IPS DF 6.9 (cell line): ENCODE measurements around the gene KRTAP12-4.
"Not testable (repeated sequence)": the region's sequence is repeated elsewhere in the genome, so short reads cannot be mapped to it uniquely, and the experiment has no call there.

Experiments used
- DNase-seq: peaks from one replicate; pipeline ENCODE4 v3.0.0-alpha.2; 2013; ENCODE audit warnings: low read depth, low spot score
- H3K27ac ChIP-seq: one replicate; pipeline ENCODE4 v1.5.1; 2013; ENCODE audit warnings: low read length, control low read depth
- H3K27me3 ChIP-seq: 2 replicates; pipeline ENCODE4 v1.6.1; 2013; ENCODE audit warnings: mild to moderate bottlenecking, low read length; ENCODE audit not compliant: control insufficient read depth, insufficient read depth
- H3K36me3 ChIP-seq: 2 replicates; pipeline ENCODE4 v1.6.1; 2013; ENCODE audit warnings: low read length; ENCODE audit not compliant: control insufficient read depth, insufficient read depth
- H3K4me1 ChIP-seq: 2 replicates; pipeline ENCODE4 v1.6.1; 2013; ENCODE audit warnings: low read length; ENCODE audit not compliant: control insufficient read depth, insufficient read depth
- H3K4me3 ChIP-seq: 2 replicates; pipeline ENCODE4 v1.5.1; 2013; ENCODE audit warnings: mild to moderate bottlenecking, low read length
- H3K9me3 ChIP-seq: 2 replicates; pipeline ENCODE4 v1.6.1; 2013; ENCODE audit warnings: low read length, inconsistent platforms; ENCODE audit not compliant: control insufficient read depth, insufficient read depth
- WGBS: extraction: QIAGEN DNeasy Blood & Tissue Kit; methylation state at CpG from one replicate; pipeline ENCODE4 v1.1.7; 2013; ENCODE audit warnings: mixed read lengths, missing lambda C conversion rate; ENCODE audit not compliant: insufficient read length, insufficient coverage; 5-methylcytosine and 5-hydroxymethylcytosine counted together

KRTAP12-4 gene

DNA sequence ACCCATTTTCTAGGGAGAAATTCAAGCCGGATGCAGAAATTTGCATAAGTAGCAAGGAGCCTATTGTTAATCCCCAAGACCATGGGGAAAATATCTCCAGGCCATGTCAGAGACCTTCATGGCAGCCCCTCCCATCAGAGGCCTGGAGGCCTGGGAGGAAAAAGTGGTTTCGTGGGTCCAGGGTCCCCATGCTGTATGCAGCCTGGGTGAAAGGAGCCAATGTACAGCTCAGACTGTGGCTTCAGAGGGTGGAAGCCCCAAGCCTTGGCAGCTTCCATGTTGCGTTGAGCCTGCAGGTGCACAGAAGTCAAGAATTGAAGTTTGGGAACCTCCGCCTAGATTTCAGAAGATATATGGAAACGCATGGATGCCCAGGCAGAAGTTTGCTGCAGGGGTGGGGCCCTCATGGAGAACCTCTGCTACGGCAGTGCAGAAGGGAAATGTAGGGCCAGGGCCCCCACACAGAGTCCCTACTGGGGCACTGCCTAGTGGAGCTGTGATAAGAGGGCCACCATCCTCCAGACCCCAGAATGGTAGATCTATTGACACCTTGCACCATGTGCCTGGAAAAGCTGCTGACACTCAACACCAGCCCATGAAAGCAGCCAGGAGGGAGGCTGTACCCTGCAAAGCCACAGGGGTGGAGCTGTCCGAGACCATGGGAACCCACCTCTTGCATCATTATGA is 44.2 kb downstream of the KRTAP12-4 start:
- H3K27ac ChIP-seq, DNase-seq, H3K36me3 ChIP-seq, H3K4me1 ChIP-seq, H3K9me3 ChIP-seq, H3K4me3 ChIP-seq, H3K27me3 ChIP-seq: not testable (repeated sequence)
- no CpG with 5 or more reads among the region's 7 CpGs for WGBS

GRCh38 chr21:44609193-44609592 is 45.3 kb downstream of the KRTAP12-4 start:
- H3K27ac ChIP-seq: no peak overlapping the region
- H3K9me3 ChIP-seq: no peaks in the 10 kb centered on the region
- no peak overlapping the region for H3K4me3 ChIP-seq
- H3K36me3 ChIP-seq: no peaks in the 10 kb centered on the region
- DNase-seq: no peak
- no peaks in the 10 kb centered on the region for H3K27me3 ChIP-seq
- H3K4me1 ChIP-seq: no peaks in the 10 kb centered on the region

DNA sequence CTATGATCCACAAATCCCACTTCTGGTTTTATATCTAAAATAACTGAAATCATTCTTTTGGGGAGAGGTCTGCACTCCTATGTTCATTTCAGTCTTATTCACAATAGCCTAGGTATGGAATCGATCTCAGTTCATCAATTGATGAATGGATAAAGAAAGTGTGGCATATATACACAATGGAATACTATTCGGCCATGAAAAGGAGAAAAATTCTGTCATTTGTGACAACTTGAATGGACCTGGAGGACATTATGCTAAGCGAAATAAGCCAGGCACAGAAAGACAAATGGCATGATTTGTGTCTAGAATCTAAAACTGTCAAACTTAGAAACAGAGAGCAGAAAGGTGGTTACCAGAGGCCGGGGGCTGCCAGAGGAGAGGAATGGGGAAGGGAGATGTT is 48.0 kb downstream of the KRTAP12-4 start:
- no peak overlapping the region for H3K4me3 ChIP-seq
- H3K27me3 ChIP-seq: no peaks in the 10 kb centered on the region
- no peaks in the 10 kb centered on the region for H3K9me3 ChIP-seq
- H3K27ac ChIP-seq: no peak overlapping the region
- H3K36me3 ChIP-seq: no peaks in the 10 kb centered on the region
- DNase-seq: no peak
- no CpG with 5 or more reads among the region's 4 CpGs for WGBS
- no peaks in the 10 kb centered on the region; the same call in 1 of the 2 replicates for H3K4me1 ChIP-seq
